ENCODE data around the gene MIPEP.

DNA sequence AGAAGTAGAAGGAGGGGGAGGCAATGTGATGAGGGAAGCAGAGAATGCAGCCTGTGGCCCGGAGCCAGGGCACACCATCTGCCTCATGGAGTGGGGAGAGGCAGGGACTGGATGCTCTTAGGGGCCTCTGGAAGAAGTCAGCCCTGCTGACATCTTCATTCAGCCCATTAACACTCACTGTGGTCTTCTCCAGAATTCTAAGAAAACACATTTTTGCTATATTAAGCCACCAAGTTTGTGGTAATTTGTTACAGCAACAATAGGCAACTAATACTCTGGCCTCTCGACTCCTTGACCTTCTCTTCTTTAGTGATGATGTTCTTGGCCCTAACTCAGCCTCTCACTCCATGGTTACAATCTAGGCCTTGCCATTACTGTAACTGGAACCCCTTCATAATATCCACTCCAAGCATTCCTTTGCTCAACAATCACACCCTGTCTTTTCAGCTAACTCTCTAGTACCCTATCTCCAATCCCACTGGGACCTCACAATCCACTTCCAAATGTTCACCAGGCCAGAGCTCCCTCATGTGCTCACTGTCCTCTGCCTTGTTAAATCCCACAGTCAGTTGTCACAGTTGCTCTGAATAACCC is 98.5 kb downstream of the MIPEP start:
- no peak for TF ChIP-seq EZH2 (IDR thresholded peaks at IDR 0.05; ENCODE audit: insufficient read depth, low read length)
- TF ChIP-seq, protein P1, sequence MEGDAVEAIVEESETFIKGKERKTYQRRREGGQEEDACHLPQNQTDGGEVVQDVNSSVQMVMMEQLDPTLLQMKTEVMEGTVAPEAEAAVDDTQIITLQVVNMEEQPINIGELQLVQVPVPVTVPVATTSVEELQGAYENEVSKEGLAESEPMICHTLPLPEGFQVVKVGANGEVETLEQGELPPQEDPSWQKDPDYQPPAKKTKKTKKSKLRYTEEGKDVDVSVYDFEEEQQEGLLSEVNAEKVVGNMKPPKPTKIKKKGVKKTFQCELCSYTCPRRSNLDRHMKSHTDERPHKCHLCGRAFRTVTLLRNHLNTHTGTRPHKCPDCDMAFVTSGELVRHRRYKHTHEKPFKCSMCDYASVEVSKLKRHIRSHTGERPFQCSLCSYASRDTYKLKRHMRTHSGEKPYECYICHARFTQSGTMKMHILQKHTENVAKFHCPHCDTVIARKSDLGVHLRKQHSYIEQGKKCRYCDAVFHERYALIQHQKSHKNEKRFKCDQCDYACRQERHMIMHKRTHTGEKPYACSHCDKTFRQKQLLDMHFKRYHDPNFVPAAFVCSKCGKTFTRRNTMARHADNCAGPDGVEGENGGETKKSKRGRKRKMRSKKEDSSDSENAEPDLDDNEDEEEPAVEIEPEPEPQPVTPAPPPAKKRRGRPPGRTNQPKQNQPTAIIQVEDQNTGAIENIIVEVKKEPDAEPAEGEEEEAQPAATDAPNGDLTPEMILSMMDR (IDR thresholded peaks at IDR 0.05; ENCODE audit: insufficient read depth, low read depth, low read length): no peak
